ENCODE measurements around the gene PHKB.

Gene PHKB

GRCh38 chr16:47499700-47500264, 38.7 kb downstream of the PHKB start:
- Histone ChIP-seq H3K4me1 (ENCODE audit: control insufficient read depth, insufficient read depth, low read length, poor library complexity, severe bottlenecking) (no peaks in the 10 kb centered on the region), H3K4me3 (ENCODE audit: insufficient read depth, low read depth, low read length, poor library complexity, severe bottlenecking) (no peak overlapping the region), H3K36me3 (ENCODE audit: control insufficient read depth, insufficient read depth, low read length) (peaks cover 66% of the 10 kb centered on the region), H3K27ac (ENCODE audit: insufficient read depth, low read length, poor library complexity, severe bottlenecking) (no peak overlapping the region), H3K27me3 (replicated peaks; ENCODE audit: control insufficient read depth, insufficient read depth, low read length, poor library complexity, severe bottlenecking) (no peaks in the 10 kb centered on the region), H3K9me3 (ENCODE audit: control insufficient read depth, low read length) (no peaks in the 10 kb centered on the region)
- DNase-seq: no peak

GRCh38 chr16:47503936-47504335, 42.8 kb downstream of the PHKB start:
- Histone ChIP-seq H3K36me3 (ENCODE audit: control insufficient read depth, insufficient read depth, low read length) (peaks cover 58% of the 10 kb centered on the region), H3K4me3 (ENCODE audit: insufficient read depth, low read depth, low read length, poor library complexity, severe bottlenecking) (no peak overlapping the region), H3K27me3 (replicated peaks; ENCODE audit: control insufficient read depth, insufficient read depth, low read length, poor library complexity, severe bottlenecking) (no peaks in the 10 kb centered on the region), H3K9me3 (ENCODE audit: control insufficient read depth, low read length) (no peaks in the 10 kb centered on the region), H3K4me1 (ENCODE audit: control insufficient read depth, insufficient read depth, low read length, poor library complexity, severe bottlenecking) (no peaks in the 10 kb centered on the region), H3K27ac (ENCODE audit: insufficient read depth, low read length, poor library complexity, severe bottlenecking) (no peak overlapping the region)
- DNase-seq: no peak

- Histone ChIP-seq H3K27ac (ENCODE audit: insufficient read depth, low read length, poor library complexity, severe bottlenecking) (no peak overlapping the region), H3K36me3 (ENCODE audit: control insufficient read depth, insufficient read depth, low read length) (peaks cover 52% of the 10 kb centered on the region), H3K9me3 (ENCODE audit: control insufficient read depth, low read length) (no peaks in the 10 kb centered on the region), H3K4me1 (ENCODE audit: control insufficient read depth, insufficient read depth, low read length, poor library complexity, severe bottlenecking) (no peaks in the 10 kb centered on the region), H3K27me3 (replicated peaks; ENCODE audit: control insufficient read depth, insufficient read depth, low read length, poor library complexity, severe bottlenecking) (no peaks in the 10 kb centered on the region), H3K4me3 (ENCODE audit: insufficient read depth, low read depth, low read length, poor library complexity, severe bottlenecking) (no peak overlapping the region)
- no peak for DNase-seq
Observed at GRCh38 chr16:47504599-47504998, 43.5 kb downstream of the PHKB start.

GRCh38 chr16:47506800-47507199, 45.7 kb downstream of the PHKB start:
- H3K36me3 ChIP-seq (ENCODE audit: control insufficient read depth, insufficient read depth, low read length): peaks cover 43% of the 10 kb centered on the region

GRCh38 chr16:47507701-47508100, 46.6 kb downstream of the PHKB start:
- no peaks in the 10 kb centered on the region for H3K9me3 ChIP-seq (ENCODE audit: control insufficient read depth, low read length)
- peaks cover 38% of the 10 kb centered on the region for H3K36me3 ChIP-seq (ENCODE audit: control insufficient read depth, insufficient read depth, low read length)
- no peak overlapping the region for H3K27ac ChIP-seq (ENCODE audit: insufficient read depth, low read length, poor library complexity, severe bottlenecking)
- no peak for DNase-seq
- H3K4me3 ChIP-seq (ENCODE audit: insufficient read depth, low read depth, low read length, poor library complexity, severe bottlenecking): no peak overlapping the region
- H3K27me3 ChIP-seq (replicated peaks; ENCODE audit: control insufficient read depth, insufficient read depth, low read length, poor library complexity, severe bottlenecking): no peaks in the 10 kb centered on the region
- H3K4me1 ChIP-seq (ENCODE audit: control insufficient read depth, insufficient read depth, low read length, poor library complexity, severe bottlenecking): no peaks in the 10 kb centered on the region

More at GRCh38 chr16:47506800-47507199, 45.7 kb downstream of the PHKB start:
- Histone ChIP-seq H3K9me3 (ENCODE audit: control insufficient read depth, low read length) (no peaks in the 10 kb centered on the region), H3K27me3 (replicated peaks; ENCODE audit: control insufficient read depth, insufficient read depth, low read length, poor library complexity, severe bottlenecking) (no peaks in the 10 kb centered on the region), H3K4me1 (ENCODE audit: control insufficient read depth, insufficient read depth, low read length, poor library complexity, severe bottlenecking) (no peaks in the 10 kb centered on the region), H3K4me3 (ENCODE audit: insufficient read depth, low read depth, low read length, poor library complexity, severe bottlenecking) (no peak overlapping the region), H3K27ac (ENCODE audit: insufficient read depth, low read length, poor library complexity, severe bottlenecking) (no peak overlapping the region)
- no peak for DNase-seq

GRCh38 chr16:47511882-47512281, 50.8 kb downstream of the PHKB start:
- no peaks in the 10 kb centered on the region for H3K4me1 ChIP-seq (ENCODE audit: control insufficient read depth, insufficient read depth, low read length, poor library complexity, severe bottlenecking)
- no peak for DNase-seq
- H3K27ac ChIP-seq (ENCODE audit: insufficient read depth, low read length, poor library complexity, severe bottlenecking): no peak overlapping the region
- no peaks in the 10 kb centered on the region for H3K27me3 ChIP-seq (replicated peaks; ENCODE audit: control insufficient read depth, insufficient read depth, low read length, poor library complexity, severe bottlenecking)
- H3K36me3 ChIP-seq (ENCODE audit: control insufficient read depth, insufficient read depth, low read length): peaks cover 21% of the 10 kb centered on the region
- H3K4me3 ChIP-seq (ENCODE audit: insufficient read depth, low read depth, low read length, poor library complexity, severe bottlenecking): no peak overlapping the region
- H3K9me3 ChIP-seq (ENCODE audit: control insufficient read depth, low read length): no peaks in the 10 kb centered on the region

- peaks cover 5% of the 10 kb centered on the region for H3K36me3 ChIP-seq (ENCODE audit: control insufficient read depth, insufficient read depth, low read length)
- no peak for DNase-seq
- no peaks in the 10 kb centered on the region for H3K9me3 ChIP-seq (ENCODE audit: control insufficient read depth, low read length)
Observed at GRCh38 chr16:47519037-47519436, 57.9 kb downstream of the PHKB start.

GRCh38 chr16:47519546-47519945, 58.4 kb downstream of the PHKB start:
- Histone ChIP-seq H3K4me3 (ENCODE audit: insufficient read depth, low read depth, low read length, poor library complexity, severe bottlenecking) (no peak overlapping the region), H3K36me3 (ENCODE audit: control insufficient read depth, insufficient read depth, low read length) (peaks cover under 1% of the 10 kb centered on the region), H3K4me1 (ENCODE audit: control insufficient read depth, insufficient read depth, low read length, poor library complexity, severe bottlenecking) (no peaks in the 10 kb centered on the region), H3K9me3 (ENCODE audit: control insufficient read depth, low read length) (no peaks in the 10 kb centered on the region), H3K27ac (ENCODE audit: insufficient read depth, low read length, poor library complexity, severe bottlenecking) (no peak overlapping the region), H3K27me3 (replicated peaks; ENCODE audit: control insufficient read depth, insufficient read depth, low read length, poor library complexity, severe bottlenecking) (no peaks in the 10 kb centered on the region)
- no peak for DNase-seq

More at GRCh38 chr16:47519037-47519436, 57.9 kb downstream of the PHKB start:
- no peaks in the 10 kb centered on the region for H3K27me3 ChIP-seq (replicated peaks; ENCODE audit: control insufficient read depth, insufficient read depth, low read length, poor library complexity, severe bottlenecking)
- H3K27ac ChIP-seq (ENCODE audit: insufficient read depth, low read length, poor library complexity, severe bottlenecking): no peak overlapping the region
- H3K4me1 ChIP-seq (ENCODE audit: control insufficient read depth, insufficient read depth, low read length, poor library complexity, severe bottlenecking): no peaks in the 10 kb centered on the region
- H3K4me3 ChIP-seq (ENCODE audit: insufficient read depth, low read depth, low read length, poor library complexity, severe bottlenecking): no peak overlapping the region

- H3K4me3 ChIP-seq (ENCODE audit: insufficient read depth, low read depth, low read length, poor library complexity, severe bottlenecking): no peak overlapping the region
- DNase-seq: no peak
- H3K36me3 ChIP-seq (ENCODE audit: control insufficient read depth, insufficient read depth, low read length): no peaks in the 10 kb centered on the region
- no peaks in the 10 kb centered on the region for H3K4me1 ChIP-seq (ENCODE audit: control insufficient read depth, insufficient read depth, low read length, poor library complexity, severe bottlenecking)
- H3K9me3 ChIP-seq (ENCODE audit: control insufficient read depth, low read length): no peaks in the 10 kb centered on the region
- H3K27me3 ChIP-seq (replicated peaks; ENCODE audit: control insufficient read depth, insufficient read depth, low read length, poor library complexity, severe bottlenecking): no peaks in the 10 kb centered on the region
- H3K27ac ChIP-seq (ENCODE audit: insufficient read depth, low read length, poor library complexity, severe bottlenecking): no peak overlapping the region
Observed at GRCh38 chr16:47519996-47520679, 59.0 kb downstream of the PHKB start.

- Histone ChIP-seq H3K27ac (ENCODE audit: insufficient read depth, low read length, poor library complexity, severe bottlenecking) (no peak overlapping the region), H3K36me3 (ENCODE audit: control insufficient read depth, insufficient read depth, low read length) (no peaks in the 10 kb centered on the region), H3K9me3 (ENCODE audit: control insufficient read depth, low read length) (no peaks in the 10 kb centered on the region), H3K4me1 (ENCODE audit: control insufficient read depth, insufficient read depth, low read length, poor library complexity, severe bottlenecking) (no peaks in the 10 kb centered on the region), H3K27me3 (replicated peaks; ENCODE audit: control insufficient read depth, insufficient read depth, low read length, poor library complexity, severe bottlenecking) (no peaks in the 10 kb centered on the region), H3K4me3 (ENCODE audit: insufficient read depth, low read depth, low read length, poor library complexity, severe bottlenecking) (no peak overlapping the region)
- DNase-seq: no peak
Observed at GRCh38 chr16:47523342-47524006, 62.3 kb downstream of the PHKB start.

All from effector memory CD4-positive, alpha-beta T cell (primary cell).